Coronary artery (tissue), 2 donors: Measurements from ENCODE around the gene CNGA2.
A peak's percentile ranks its signal among the peaks of the same experiment; 100 is the strongest.

Experiments used
- DNase-seq: peaks from one replicate; pipeline ENCODE4 v3.0.0-alpha.2; 2017; ENCODE audit warnings: low spot score
- H3K27ac ChIP-seq, 2 donors: fragments of 200-600 bp; sonication (generic); one replicate each; pipeline ENCODE4 v1.5.1; 2016 to 2019
- H3K4me3 ChIP-seq: fragments of 200-600 bp; sonication (generic); 2 replicates; pipeline ENCODE4 v1.5.1; 2016; ENCODE audit warnings: mild to moderate bottlenecking, moderate library complexity
- TF ChIP-seq, protein P1 (sequence below): fragments of 200-600 bp; sonication (generic); IDR thresholded peaks from one replicate; pipeline ENCODE4 v1.5.1; 2019; ENCODE audit warnings: antibody characterized with exemption

Gene CNGA2

DNA sequence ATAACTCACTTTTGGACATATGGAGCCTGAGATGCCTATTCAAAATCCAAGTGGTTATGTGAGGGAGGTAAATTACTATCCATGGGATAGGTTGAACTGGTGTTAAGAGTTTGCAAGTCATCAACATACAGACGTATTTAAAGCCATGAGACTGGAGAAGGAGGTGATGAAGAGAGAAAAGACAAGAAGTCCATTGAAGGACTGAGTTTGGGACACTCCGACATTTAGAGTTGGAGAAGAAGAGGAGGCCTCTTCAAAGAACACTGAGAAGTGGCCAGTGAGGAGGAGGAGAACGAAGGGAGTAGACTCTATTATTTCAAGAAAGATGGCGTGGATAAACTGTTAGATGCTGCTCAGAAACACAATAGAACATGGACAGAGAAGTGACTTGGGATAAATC lies at the start of gene CNGA2:
Gene CNGA2, plus strand, starts transcription at position 301 of the 400 bp plus-strand sequence. CDS start 3,738 bp downstream, outside the sequence.
- TF ChIP-seq, protein P1, sequence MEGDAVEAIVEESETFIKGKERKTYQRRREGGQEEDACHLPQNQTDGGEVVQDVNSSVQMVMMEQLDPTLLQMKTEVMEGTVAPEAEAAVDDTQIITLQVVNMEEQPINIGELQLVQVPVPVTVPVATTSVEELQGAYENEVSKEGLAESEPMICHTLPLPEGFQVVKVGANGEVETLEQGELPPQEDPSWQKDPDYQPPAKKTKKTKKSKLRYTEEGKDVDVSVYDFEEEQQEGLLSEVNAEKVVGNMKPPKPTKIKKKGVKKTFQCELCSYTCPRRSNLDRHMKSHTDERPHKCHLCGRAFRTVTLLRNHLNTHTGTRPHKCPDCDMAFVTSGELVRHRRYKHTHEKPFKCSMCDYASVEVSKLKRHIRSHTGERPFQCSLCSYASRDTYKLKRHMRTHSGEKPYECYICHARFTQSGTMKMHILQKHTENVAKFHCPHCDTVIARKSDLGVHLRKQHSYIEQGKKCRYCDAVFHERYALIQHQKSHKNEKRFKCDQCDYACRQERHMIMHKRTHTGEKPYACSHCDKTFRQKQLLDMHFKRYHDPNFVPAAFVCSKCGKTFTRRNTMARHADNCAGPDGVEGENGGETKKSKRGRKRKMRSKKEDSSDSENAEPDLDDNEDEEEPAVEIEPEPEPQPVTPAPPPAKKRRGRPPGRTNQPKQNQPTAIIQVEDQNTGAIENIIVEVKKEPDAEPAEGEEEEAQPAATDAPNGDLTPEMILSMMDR = no peak
- Histone ChIP-seq H3K4me3 (no peak within 1 kb of the TSS), H3K27ac (no peak within 1 kb of the TSS)
- DNase-seq = no peak

DNA sequence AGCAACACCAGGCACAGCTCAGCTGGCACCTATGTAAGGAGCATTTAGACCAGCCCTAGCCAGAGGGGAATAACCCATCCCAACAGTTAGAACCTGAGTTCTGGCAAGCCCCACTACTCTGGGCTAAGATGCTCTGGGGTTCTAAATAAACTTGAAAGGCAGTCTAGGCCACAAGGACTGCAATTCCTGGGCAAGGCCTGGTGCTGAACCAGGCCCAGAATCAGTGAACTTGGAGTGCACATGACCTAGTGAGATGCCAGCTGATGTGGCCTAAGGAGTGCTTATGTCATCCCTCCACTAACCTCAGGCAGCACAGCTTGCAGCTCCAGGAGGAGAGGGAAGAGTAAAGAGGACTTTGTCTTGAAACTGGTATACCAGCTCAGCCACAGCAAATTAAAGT lies 46.9 kb upstream of the CNGA2 start:
- no peak overlapping the region for H3K4me3 ChIP-seq
- H3K27ac ChIP-seq = no peak overlapping the region
- peak; percentile 57 for DNase-seq
- TF ChIP-seq, protein P1 = no peak

DNA sequence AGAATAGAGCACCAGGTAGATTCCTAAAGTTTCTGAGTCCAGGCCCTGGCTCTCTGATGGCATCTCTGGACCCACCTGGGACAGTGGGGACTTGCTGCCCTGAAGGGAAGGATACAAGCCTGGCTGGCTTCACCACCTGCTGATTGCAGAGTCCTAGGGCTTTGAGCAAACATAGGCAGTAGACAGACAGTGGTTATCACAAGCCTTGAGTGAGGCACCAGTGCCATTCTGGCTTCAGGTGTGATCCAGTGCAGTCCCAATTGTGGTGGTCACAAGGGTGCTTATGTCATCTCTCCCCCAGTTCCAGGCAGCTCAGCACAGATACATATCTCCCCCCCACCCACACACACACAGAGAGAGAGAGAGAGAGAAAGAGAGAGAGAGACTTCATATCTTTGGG lies 45.9 kb upstream of the CNGA2 start:
- Histone ChIP-seq H3K27ac (no peak overlapping the region), H3K4me3 (no peak overlapping the region)
- peak; percentile 33 for DNase-seq
- TF ChIP-seq, protein P1 = no peak

DNA sequence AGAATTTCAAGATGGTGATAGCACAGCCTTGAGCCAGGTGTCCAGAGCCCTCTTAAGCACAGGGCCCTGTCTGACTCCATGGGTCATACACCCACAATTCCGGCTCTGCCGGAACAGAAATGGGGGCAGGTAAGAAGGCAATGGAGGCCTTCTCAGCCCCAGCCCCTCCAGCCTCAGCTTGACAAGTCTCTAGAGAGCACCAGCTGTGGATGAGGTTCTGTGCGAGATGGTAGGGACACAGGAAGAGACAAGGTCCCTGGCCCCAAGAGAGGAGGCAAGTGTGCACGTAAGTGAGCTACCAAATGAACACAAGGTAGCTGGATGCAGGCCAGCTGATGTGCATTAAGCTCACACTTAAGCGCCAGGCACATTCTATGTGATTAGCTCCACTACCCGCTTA lies 41.7 kb upstream of the CNGA2 start:
- TF ChIP-seq, protein P1 = no peak
- no peak overlapping the region for H3K4me3 ChIP-seq
- DNase-seq = no peak
- H3K27ac ChIP-seq = no peak overlapping the region

DNA sequence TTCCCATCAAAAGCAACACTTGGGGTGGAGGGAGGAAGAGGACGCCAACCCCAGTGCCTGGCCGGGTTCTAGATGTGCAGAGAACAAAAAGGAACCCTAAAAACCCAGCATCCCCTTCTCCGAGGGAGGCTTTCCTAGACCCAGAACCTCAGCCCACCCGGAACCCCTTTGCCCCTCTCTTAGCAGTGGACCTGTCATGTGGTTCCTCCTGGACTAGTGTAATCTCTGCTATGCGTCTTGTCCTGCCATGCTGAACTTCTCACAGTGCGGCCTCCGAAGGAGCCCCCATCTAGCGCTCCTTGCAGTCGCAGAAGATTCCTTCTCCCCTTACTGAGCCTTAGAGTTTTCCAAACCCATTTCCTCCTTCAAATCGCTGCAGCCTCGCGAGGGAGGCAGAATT lies 40.4 kb upstream of the CNGA2 start:
- TF ChIP-seq, protein P1 = no peak
- no peak for DNase-seq
- no peak overlapping the region for H3K4me3 ChIP-seq
- no peak overlapping the region for H3K27ac ChIP-seq

DNA sequence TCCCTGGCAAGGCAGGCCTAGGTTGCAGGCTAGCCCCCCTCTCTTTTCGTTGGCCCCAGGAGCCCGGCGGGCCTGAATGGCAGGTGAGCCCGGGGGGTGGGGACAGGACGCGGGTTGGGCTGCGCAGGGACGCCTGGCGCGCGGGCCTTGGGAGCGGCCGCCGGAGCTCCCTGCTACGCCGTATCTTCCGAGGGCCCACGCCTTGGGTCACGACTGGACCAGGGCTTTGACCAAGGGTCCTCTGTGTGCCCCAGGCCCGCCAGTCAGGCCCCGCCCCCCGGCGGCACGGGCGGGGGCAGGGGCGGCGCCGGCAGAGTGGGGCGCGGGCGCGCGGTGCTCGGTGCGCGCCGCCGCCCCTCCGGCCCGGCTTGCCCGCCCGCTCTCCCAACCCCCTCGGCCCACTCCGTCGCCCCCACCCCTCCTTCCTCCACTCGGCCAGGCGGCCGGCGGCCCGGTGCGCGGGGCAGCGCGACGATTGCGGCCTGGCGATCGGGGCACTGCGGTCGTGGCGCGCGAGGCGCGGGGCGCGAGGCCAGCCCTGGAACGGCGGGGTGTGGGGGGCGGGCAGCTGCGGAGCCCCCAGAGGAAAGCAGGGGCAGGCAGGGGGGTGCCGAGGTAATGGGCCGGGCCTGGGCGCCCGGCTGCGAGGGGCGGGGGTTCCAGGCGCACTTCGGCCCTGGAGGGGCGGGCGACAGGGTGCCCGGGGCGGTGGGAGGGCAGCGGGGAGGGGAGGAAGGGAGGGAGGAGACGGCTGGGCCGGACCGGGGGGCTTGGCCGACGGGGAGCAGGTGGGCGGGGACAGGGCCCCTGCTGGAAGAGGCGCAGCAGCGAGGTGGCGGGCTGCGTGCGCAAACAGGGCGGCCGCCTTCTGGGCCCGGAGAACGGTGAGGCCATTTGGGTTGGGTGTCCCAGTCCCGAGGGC lies 39.6 kb upstream of the CNGA2 start, which contains the start of gene PRRG3:
Gene PRRG3, plus strand, starts transcription at position 798 of the 922 bp plus-strand sequence. CDS start 3,357 bp downstream, outside the sequence.
- no peak within 1 kb of the TSS for H3K27ac ChIP-seq
- peak within 1 kb of the TSS; percentile 47 for H3K4me3 ChIP-seq
- TF ChIP-seq, protein P1 = no peak
- DNase-seq = no peak
